AG10803 (cell line): ENCODE measurements around the gene CHST2.

ENCODE experiments used
- DNase-seq: peaks from one replicate; pipeline ENCODE4 v3.0.0; 2010; ENCODE audit warnings: low read depth
- H3K4me3 ChIP-seq: 2 replicates; pipeline ENCODE4 v1.5.1; 2011; ENCODE audit warnings: mild to moderate bottlenecking, low read length, control low read depth
- CTCF ChIP-seq: conservative IDR thresholded peaks from 2 replicates; pipeline ENCODE4 v1.5.1; 2011; ENCODE audit warnings: mild to moderate bottlenecking, low read length, control low read depth, inconsistent platforms

The CHST2 gene

GRCh38 chr3:143147707-143148106, 28.1 kb downstream of the CHST2 start:
- no peak overlapping the region for H3K4me3 ChIP-seq
- no peak for TF ChIP-seq CTCF
- DNase-seq, result no peak

- H3K4me3 ChIP-seq, result no peak overlapping the region
- TF ChIP-seq CTCF, result no peak
- no peak for DNase-seq
Measured at GRCh38 chr3:143150071-143150470, 30.5 kb downstream of the CHST2 start.

- no peak overlapping the region for H3K4me3 ChIP-seq
- no peak for TF ChIP-seq CTCF
- DNase-seq, result peak; percentile 53
Measured at GRCh38 chr3:143151004-143151731, 31.6 kb downstream of the CHST2 start.

GRCh38 chr3:143152043-143152442, 32.5 kb downstream of the CHST2 start:
- no peak for DNase-seq
- no peak for TF ChIP-seq CTCF
- H3K4me3 ChIP-seq, result no peak overlapping the region

- H3K4me3 ChIP-seq, result no peak overlapping the region
- TF ChIP-seq CTCF, result no peak
- DNase-seq, result no peak
Measured at GRCh38 chr3:143155756-143156155, 36.2 kb downstream of the CHST2 start.

- DNase-seq, result peak; percentile 54
- no peak overlapping the region for H3K4me3 ChIP-seq
- no peak for TF ChIP-seq CTCF
Measured at GRCh38 chr3:143158014-143158988, 38.7 kb downstream of the CHST2 start.
